ENCODE measurements around the gene TCEAL3.
A peak's percentile ranks its signal among the peaks of the same experiment; 100 is the strongest.
"Not testable (repeated sequence)": the region's sequence is repeated elsewhere in the genome, so short reads cannot be mapped to it uniquely, and the experiment has no call there.

Gene TCEAL3

GRCh38 chrX:103628386-103629317 lies 20.9 kb downstream of the TCEAL3 start, which contains the start of gene TCEAL1:
Gene TCEAL1, plus strand, starts transcription at chrX:103628975. Its CDS starts 942 bp downstream, at chrX:103629917.
- 8% methylated on average over 16 of the region's 32 CpGs for WGBS
- peak within 1 kb of the TSS; percentile 67 for H3K9ac ChIP-seq (ENCODE audit: low read depth, low read length)
- peak within 1 kb of the TSS; percentile 92 for H3K4me3 ChIP-seq (ENCODE audit: low read length)
- peaks cover 12% of the 10 kb centered on the region; the same call in 1 of the 2 replicates for H3K4me1 ChIP-seq (ENCODE audit: insufficient read depth, low read length)
- H3K27ac ChIP-seq (ENCODE audit: low read depth, low read length): peak within 1 kb of the TSS; percentile 81
- H3K9me3 ChIP-seq (ENCODE audit: insufficient read depth, low read depth, low read length): no peaks in the 10 kb centered on the region
- no peaks in the 10 kb centered on the region for H3K27me3 ChIP-seq (ENCODE audit: insufficient read depth, low read length)
- no peaks in the 10 kb centered on the region for H3K36me3 ChIP-seq (ENCODE audit: insufficient read depth, low read length)

- H3K36me3 ChIP-seq (ENCODE audit: insufficient read depth, low read length): no peaks in the 10 kb centered on the region
- H3K4me3 ChIP-seq (ENCODE audit: low read length): peak overlapping the region; percentile 92
- H3K9ac ChIP-seq (ENCODE audit: low read depth, low read length): peak overlapping the region; percentile 67
- H3K27me3 ChIP-seq (ENCODE audit: insufficient read depth, low read length): no peaks in the 10 kb centered on the region
- WGBS: under 1% methylated on average over 47 of the region's 49 CpGs
- no peaks in the 10 kb centered on the region for H3K9me3 ChIP-seq (ENCODE audit: insufficient read depth, low read depth, low read length)
- H3K27ac ChIP-seq (ENCODE audit: low read depth, low read length): peak overlapping the region; percentile 81
- H3K4me1 ChIP-seq (ENCODE audit: insufficient read depth, low read length): peaks cover 7% of the 10 kb centered on the region; the same call in 1 of the 2 replicates
Observed at GRCh38 chrX:103629318-103630170, 21.8 kb downstream of the TCEAL3 start.

- peak overlapping the region; percentile 67; the same call in 1 of the 2 replicates for H3K9ac ChIP-seq (ENCODE audit: low read depth, low read length)
- WGBS: 30% methylated on average over 6 of the region's 6 CpGs
Observed at GRCh38 chrX:103630171-103630511, 22.4 kb downstream of the TCEAL3 start.

GRCh38 chrX:103631145-103631544 lies 23.4 kb downstream of the TCEAL3 start:
- no peak overlapping the region for H3K9ac ChIP-seq (ENCODE audit: low read depth, low read length)
- no peaks in the 10 kb centered on the region for H3K9me3 ChIP-seq (ENCODE audit: insufficient read depth, low read depth, low read length)
- H3K4me3 ChIP-seq (ENCODE audit: low read length): no peak overlapping the region
- WGBS: 95% methylated on average over 5 of the region's 5 CpGs
- H3K4me1 ChIP-seq (ENCODE audit: insufficient read depth, low read length): peaks cover 7% of the 10 kb centered on the region; the same call in 1 of the 2 replicates
- H3K27ac ChIP-seq (ENCODE audit: low read depth, low read length): no peak overlapping the region
- no peaks in the 10 kb centered on the region for H3K36me3 ChIP-seq (ENCODE audit: insufficient read depth, low read length)
- H3K27me3 ChIP-seq (ENCODE audit: insufficient read depth, low read length): no peaks in the 10 kb centered on the region

More at GRCh38 chrX:103630171-103630511, 22.4 kb downstream of the TCEAL3 start:
- Histone ChIP-seq H3K27me3 (ENCODE audit: insufficient read depth, low read length) (no peaks in the 10 kb centered on the region), H3K4me3 (ENCODE audit: low read length) (peak overlapping the region; percentile 92), H3K36me3 (ENCODE audit: insufficient read depth, low read length) (no peaks in the 10 kb centered on the region), H3K4me1 (ENCODE audit: insufficient read depth, low read length) (peaks cover 7% of the 10 kb centered on the region; the same call in 1 of the 2 replicates), H3K9me3 (ENCODE audit: insufficient read depth, low read depth, low read length) (no peaks in the 10 kb centered on the region), H3K27ac (ENCODE audit: low read depth, low read length) (no peak overlapping the region; the same call in 1 of the 2 replicates)

GRCh38 chrX:103635436-103635835 lies 27.7 kb downstream of the TCEAL3 start:
- no peak overlapping the region for H3K4me3 ChIP-seq (ENCODE audit: low read length)
- H3K36me3 ChIP-seq (ENCODE audit: insufficient read depth, low read length): no peaks in the 10 kb centered on the region
- H3K4me1 ChIP-seq (ENCODE audit: insufficient read depth, low read length): peaks cover 4% of the 10 kb centered on the region; the same call in 1 of the 2 replicates
- no peak overlapping the region for H3K27ac ChIP-seq (ENCODE audit: low read depth, low read length)
- H3K9me3 ChIP-seq (ENCODE audit: insufficient read depth, low read depth, low read length): no peaks in the 10 kb centered on the region
- H3K27me3 ChIP-seq (ENCODE audit: insufficient read depth, low read length): no peaks in the 10 kb centered on the region
- H3K9ac ChIP-seq (ENCODE audit: low read depth, low read length): no peak overlapping the region
- WGBS: 53% methylated on average over 1 of the region's 2 CpGs

- Histone ChIP-seq H3K36me3 (ENCODE audit: insufficient read depth, low read length) (no peaks in the 10 kb centered on the region), H3K27ac (ENCODE audit: low read depth, low read length) (no peak overlapping the region), H3K4me3 (ENCODE audit: low read length) (no peak overlapping the region), H3K4me1 (ENCODE audit: insufficient read depth, low read length) (peaks cover 6% of the 10 kb centered on the region; the same call in 1 of the 2 replicates), H3K9me3 (ENCODE audit: insufficient read depth, low read depth, low read length) (no peaks in the 10 kb centered on the region), H3K9ac (ENCODE audit: low read depth, low read length) (no peak overlapping the region), H3K27me3 (ENCODE audit: insufficient read depth, low read length) (no peaks in the 10 kb centered on the region)
- WGBS: 95% methylated on average over 2 of the region's 2 CpGs
Observed at GRCh38 chrX:103637604-103638338, 30.0 kb downstream of the TCEAL3 start.

- WGBS: 26% methylated on average over 4 of the region's 6 CpGs
- not testable (repeated sequence) for H3K27ac ChIP-seq (ENCODE audit: low read depth, low read length); H3K9me3 ChIP-seq (ENCODE audit: insufficient read depth, low read depth, low read length); H3K4me3 ChIP-seq (ENCODE audit: low read length); H3K27me3 ChIP-seq (ENCODE audit: insufficient read depth, low read length); H3K9ac ChIP-seq (ENCODE audit: low read depth, low read length); H3K36me3 ChIP-seq (ENCODE audit: insufficient read depth, low read length); H3K4me1 ChIP-seq (ENCODE audit: insufficient read depth, low read length)
Observed at GRCh38 chrX:103638479-103639346, 30.9 kb downstream of the TCEAL3 start.

GRCh38 chrX:103640401-103641155 lies 32.8 kb downstream of the TCEAL3 start:
- WGBS: 78% methylated on average over 4 of the region's 4 CpGs
- Histone ChIP-seq H3K36me3 (ENCODE audit: insufficient read depth, low read length) (no peaks in the 10 kb centered on the region), H3K9me3 (ENCODE audit: insufficient read depth, low read depth, low read length) (no peaks in the 10 kb centered on the region), H3K27ac (ENCODE audit: low read depth, low read length) (no peak overlapping the region), H3K4me1 (ENCODE audit: insufficient read depth, low read length) (peaks cover 6% of the 10 kb centered on the region; the same call in 1 of the 2 replicates), H3K9ac (ENCODE audit: low read depth, low read length) (no peak overlapping the region), H3K27me3 (ENCODE audit: insufficient read depth, low read length) (no peaks in the 10 kb centered on the region), H3K4me3 (ENCODE audit: low read length) (no peak overlapping the region)

GRCh38 chrX:103644125-103644524 lies 36.4 kb downstream of the TCEAL3 start:
- H3K9me3 ChIP-seq (ENCODE audit: insufficient read depth, low read depth, low read length): no peaks in the 10 kb centered on the region
- no peak overlapping the region for H3K4me3 ChIP-seq (ENCODE audit: low read length)
- WGBS: no CpG with 5 or more reads among the region's 1 CpG
- peaks cover 6% of the 10 kb centered on the region; the same call in 1 of the 2 replicates for H3K4me1 ChIP-seq (ENCODE audit: insufficient read depth, low read length)
- no peak overlapping the region for H3K9ac ChIP-seq (ENCODE audit: low read depth, low read length)
- H3K27ac ChIP-seq (ENCODE audit: low read depth, low read length): no peak overlapping the region
- no peaks in the 10 kb centered on the region for H3K27me3 ChIP-seq (ENCODE audit: insufficient read depth, low read length)
- no peaks in the 10 kb centered on the region for H3K36me3 ChIP-seq (ENCODE audit: insufficient read depth, low read length)
